Adrenal gland (tissue), 5 donors: ENCODE results near the gene KIF16B.

ENCODE experiments used
- POLR2A ChIP-seq, 2 donors: fragments of 450-650 bp; IDR thresholded peaks; one replicate each; pipeline ENCODE4 v1.6.1; 2017; ENCODE audit warnings: antibody characterized with exemption in 2 of 2, mild to moderate bottlenecking in 2 of 2, moderate library complexity in 1 of 2
- TF ChIP-seq, protein P1 (sequence below), 6 experiments: fragments of 450-650 bp in 4 of 6; fragments of 200-600 bp in 2 of 6; sonication (generic) in 1 of 6; IDR thresholded peaks; 1 replicate in 5 of 6; 2 replicates in 1 of 6; pipeline versions ENCODE4 v1.5.1 to v1.8.0; 2016 to 2021; ENCODE audit warnings: antibody characterized with exemption in 6 of 6, mild to moderate bottlenecking in 2 of 6, moderate library complexity in 1 of 6
- donor health status: DM: no; HTN: no; CAD: no.

DNA sequence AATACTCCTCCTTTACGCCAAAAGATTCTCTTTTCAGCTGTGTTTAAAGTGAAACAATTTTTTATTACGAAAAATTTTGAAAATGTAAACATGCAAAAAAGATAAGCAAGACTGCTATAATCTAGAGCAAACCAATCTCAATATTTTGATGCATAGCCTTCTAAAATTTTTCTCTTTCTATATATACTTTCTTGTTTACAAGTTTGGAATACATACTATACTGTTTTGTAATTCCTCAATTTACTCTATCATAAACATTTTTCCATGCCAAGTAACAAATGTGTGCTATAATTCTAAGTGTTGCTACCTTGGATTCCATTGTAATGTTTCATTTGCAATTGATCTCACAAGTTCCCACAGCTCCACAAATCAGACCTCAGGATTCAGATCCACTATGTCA is 43.1 kb upstream of the KIF16B start:
- TF ChIP-seq, protein P1, sequence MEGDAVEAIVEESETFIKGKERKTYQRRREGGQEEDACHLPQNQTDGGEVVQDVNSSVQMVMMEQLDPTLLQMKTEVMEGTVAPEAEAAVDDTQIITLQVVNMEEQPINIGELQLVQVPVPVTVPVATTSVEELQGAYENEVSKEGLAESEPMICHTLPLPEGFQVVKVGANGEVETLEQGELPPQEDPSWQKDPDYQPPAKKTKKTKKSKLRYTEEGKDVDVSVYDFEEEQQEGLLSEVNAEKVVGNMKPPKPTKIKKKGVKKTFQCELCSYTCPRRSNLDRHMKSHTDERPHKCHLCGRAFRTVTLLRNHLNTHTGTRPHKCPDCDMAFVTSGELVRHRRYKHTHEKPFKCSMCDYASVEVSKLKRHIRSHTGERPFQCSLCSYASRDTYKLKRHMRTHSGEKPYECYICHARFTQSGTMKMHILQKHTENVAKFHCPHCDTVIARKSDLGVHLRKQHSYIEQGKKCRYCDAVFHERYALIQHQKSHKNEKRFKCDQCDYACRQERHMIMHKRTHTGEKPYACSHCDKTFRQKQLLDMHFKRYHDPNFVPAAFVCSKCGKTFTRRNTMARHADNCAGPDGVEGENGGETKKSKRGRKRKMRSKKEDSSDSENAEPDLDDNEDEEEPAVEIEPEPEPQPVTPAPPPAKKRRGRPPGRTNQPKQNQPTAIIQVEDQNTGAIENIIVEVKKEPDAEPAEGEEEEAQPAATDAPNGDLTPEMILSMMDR (IDR thresholded peaks at IDR 0.05) = no peak
- TF ChIP-seq POLR2A (IDR thresholded peaks at IDR 0.05) = no peak
